22Rv1 (cell line): ENCODE data around the gene CRY1.

Experiments
- H3K27ac ChIP-seq: fragments of 450-650 bp; 2 replicates; pipeline ENCODE4 v1.5.1; 2017
- CTCF ChIP-seq: fragments of 450-650 bp; IDR thresholded peaks from 2 replicates; pipeline ENCODE4 v1.5.1; 2017; ENCODE audit warnings: mild to moderate bottlenecking
- ZFX ChIP-seq: fragments of 450-650 bp; IDR thresholded peaks from 2 replicates; pipeline ENCODE4 v1.6.1; 2017; ENCODE audit warnings: antibody characterized with exemption, borderline replicate concordance

Gene CRY1

GRCh38 chr12:107064243-107064642 lies 29.1 kb downstream of the CRY1 start:
- TF ChIP-seq CTCF, result no peak

DNA sequence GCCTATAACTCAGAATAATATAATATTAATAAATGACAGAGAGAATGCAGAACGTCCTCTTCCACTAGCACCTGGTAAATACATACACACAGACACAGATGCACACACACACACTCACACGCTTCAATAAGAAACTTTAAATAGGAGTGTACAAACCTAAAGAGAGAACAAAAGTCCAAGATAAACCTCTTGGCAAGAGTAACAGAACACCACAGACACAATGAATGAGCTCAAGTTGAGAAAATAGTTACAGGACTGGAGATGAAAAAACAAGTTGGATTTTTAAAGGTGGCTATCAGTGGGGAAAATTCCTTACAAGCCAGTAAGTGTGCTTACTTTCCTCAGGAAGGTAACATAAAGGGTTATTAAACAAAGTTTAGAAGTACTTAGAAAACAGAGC lies 35.2 kb downstream of the CRY1 start:
- H3K27ac ChIP-seq, result no peak overlapping the region
- TF ChIP-seq ZFX, result no peak
- TF ChIP-seq CTCF, result no peak

More at GRCh38 chr12:107064243-107064642, 29.1 kb downstream of the CRY1 start:
- no peak overlapping the region for H3K27ac ChIP-seq

- no peak overlapping the region for H3K27ac ChIP-seq
Measured at GRCh38 chr12:107057071-107057834, 36.1 kb downstream of the CRY1 start.

GRCh38 chr12:107053709-107054108 lies 39.6 kb downstream of the CRY1 start:
- no peak overlapping the region for H3K27ac ChIP-seq

More at GRCh38 chr12:107057071-107057834, 36.1 kb downstream of the CRY1 start:
- TF ChIP-seq CTCF (peak; percentile 13; the same call in 1 of the 2 replicates), ZFX (no peak)

GRCh38 chr12:107045186-107045585 lies 48.2 kb downstream of the CRY1 start:
- TF ChIP-seq CTCF (no peak), ZFX (no peak)
- no peak overlapping the region for H3K27ac ChIP-seq

More at GRCh38 chr12:107053709-107054108, 39.6 kb downstream of the CRY1 start:
- no peak for TF ChIP-seq CTCF

DNA sequence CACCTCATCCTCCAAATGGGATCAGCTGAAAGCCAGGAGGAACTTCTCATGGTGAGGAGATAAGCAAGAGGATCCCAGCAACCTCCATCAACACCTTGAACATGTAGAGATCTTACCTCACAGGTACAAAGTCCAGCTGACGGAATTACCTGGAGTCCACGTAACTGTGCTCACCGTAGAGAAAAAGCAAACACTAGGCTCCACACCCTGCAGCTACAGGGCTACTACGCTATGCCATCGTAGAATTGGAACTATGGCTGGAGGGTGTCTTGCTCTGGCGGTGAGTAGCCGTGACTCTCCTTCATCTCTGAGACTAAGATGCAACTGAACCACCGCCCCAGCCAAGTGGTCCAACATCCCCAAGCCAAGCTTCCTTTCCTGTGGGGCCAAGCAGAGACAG lies 50.5 kb downstream of the CRY1 start:
- peak overlapping the region; percentile 37 for H3K27ac ChIP-seq

More for the DNA sequence above, 50.5 kb downstream of the CRY1 start:
- TF ChIP-seq ZFX (no peak), CTCF (no peak)
